ENCODE results near the gene STING1.

STING1 gene

DNA sequence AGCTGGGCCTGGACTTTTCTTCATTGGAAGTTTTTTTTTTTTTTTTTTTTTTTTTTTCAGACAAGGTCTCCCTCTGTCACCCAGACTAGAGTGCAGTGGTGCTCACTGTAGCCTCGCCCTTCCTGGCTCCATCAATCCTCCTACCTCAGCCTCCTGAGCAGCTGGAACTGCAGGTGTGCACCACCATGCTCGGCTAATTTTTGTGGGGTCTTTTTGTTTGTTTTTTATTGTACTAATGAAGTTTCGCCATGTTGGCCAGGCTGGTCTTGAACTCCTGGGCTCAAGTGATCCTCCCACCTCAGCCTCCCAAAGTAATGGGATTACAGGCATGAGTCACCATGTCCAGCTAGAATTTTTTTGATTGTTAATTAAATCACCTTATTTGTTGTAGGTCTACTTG lies 46.9 kb downstream of the STING1 start:
- no peak for FAIRE-seq

DNA sequence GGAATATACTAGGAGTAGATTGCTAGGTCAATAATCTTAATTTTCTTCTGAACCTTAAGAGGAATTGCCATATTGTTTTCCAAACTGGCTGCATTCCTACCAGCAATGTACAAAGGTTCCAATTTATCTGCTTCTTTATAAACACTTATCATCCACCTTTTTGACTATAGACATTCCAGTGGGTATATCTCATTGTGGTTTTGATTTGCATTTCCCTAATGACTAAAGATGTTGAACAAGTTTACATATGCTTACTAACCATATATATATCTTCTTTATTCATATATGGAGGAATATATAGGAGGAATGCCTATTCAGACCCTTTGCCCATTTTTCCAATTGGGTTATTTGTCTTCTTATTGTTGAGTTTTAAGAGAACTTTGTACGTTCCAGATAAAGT lies 50.9 kb downstream of the STING1 start:
- FAIRE-seq = no peak

DNA sequence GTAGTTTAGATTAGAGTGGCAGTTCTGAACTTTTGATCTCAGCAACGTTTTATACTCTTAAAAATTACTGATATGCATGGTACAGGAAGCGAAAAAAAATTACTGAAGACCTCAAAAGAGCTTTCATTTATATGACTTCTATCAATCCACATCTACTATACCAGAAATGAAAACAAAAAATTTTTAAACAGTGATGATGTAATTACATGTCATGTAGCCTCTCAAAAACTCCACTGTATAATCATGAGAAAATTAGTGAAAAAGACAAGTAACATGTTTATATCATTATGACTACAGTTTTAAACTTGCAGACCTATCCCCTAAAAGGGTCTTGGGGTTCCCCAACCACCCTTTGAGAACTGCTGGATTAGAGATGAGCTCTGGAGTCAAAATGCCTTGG lies 52.5 kb downstream of the STING1 start:
- FAIRE-seq = no peak

DNA sequence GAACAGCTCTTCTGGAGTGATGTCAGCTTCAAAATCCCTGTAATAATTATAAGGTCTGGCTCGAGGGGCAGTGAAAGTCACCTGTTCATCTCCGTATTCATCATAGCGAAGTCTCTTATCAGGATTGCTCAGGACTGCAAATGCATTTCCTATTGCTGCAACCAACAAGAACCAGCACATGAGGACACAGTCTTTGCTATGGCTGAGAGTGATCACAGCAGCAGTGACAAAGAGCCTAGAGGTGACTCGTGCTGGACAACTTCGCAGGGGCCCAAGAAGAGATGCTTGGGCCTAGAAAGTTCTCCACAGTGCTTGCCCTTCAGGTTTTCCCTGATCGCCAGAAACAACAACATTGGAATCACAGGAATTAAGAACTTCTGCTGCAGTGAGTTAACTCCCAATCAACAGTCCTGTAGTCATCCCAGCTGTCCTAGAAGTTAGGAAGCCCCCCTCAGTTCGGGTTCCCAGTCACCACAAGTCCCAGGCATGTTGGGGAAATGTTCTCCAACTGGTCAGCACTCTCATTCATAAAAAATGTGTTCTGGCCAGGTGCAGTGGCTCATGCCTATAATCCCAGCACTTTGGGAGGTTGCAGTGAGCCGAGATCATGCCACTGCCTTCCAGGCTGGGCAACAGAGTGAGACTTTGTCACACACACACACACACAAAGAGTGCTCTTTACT lies 56.2 kb downstream of the STING1 start:
- no peak for FAIRE-seq

Measured in endometrium (tissue), 2 donors.